Pancreas (tissue), 10 donors: ENCODE measurements around the gene MAP7. TPM values are rescaled to one million over a fixed set of nuclear protein-coding genes. Genes with fewer than 3 reads are reported as not detected.
A peak's percentile ranks its signal among the peaks of the same experiment; 100 is the strongest.

Source experiments
- ATAC-seq, 4 donors: fragments of 200-7000 bp; cut with Tn5 transposase; one replicate each; pipeline versions ENCODE4 v1.8.0 to v1.9.1; 2020; ENCODE audit warnings: mild to moderate bottlenecking in 4 of 4, moderate library complexity in 4 of 4
- DNase-seq, 6 donors: peaks; one replicate each; pipeline ENCODE4 v3.0.0-alpha.2; 2020
- FAIRE-seq: peaks from 2 replicates; lab custom pipeline; 2012; peaks lifted over from hg19 to GRCh38; lab: Jason Lieb, UNC
- H3K27ac ChIP-seq, 4 donors: fragments of 200-600 bp; sonication (generic); 1 replicate in 3 of 4; 2 replicates in 1 of 4; pipeline versions ENCODE4 v1.5.0 to v1.8.0; 2020
- H3K27me3 ChIP-seq, 4 donors: fragments of 200-600 bp; one replicate each; pipeline ENCODE4 v1.8.0; 2021
- H3K36me3 ChIP-seq, 3 donors: fragments of 200-600 bp; sonication (generic) in 1 of 3; one replicate each; pipeline versions ENCODE4 v1.5.0 to v1.8.0; 2020 to 2021
- H3K4me1 ChIP-seq, 3 donors: fragments of 200-600 bp; one replicate each; pipeline ENCODE4 v1.8.0; 2021
- H3K4me3 ChIP-seq, 4 donors: fragments of 200-600 bp; sonication (generic) in 2 of 4; one replicate each; pipeline versions ENCODE4 v1.5.0 to v1.8.0; 2020 to 2021
- H3K9me3 ChIP-seq, 4 donors: fragments of 200-600 bp; one replicate each; pipeline ENCODE4 v1.8.0; 2021
- WGBS, 2 donors: extraction: QIAGEN DNeasy Blood & Tissue Kit; methylation state at CpG; one replicate each; pipeline ENCODE4 v1.1.7; 2013; 5-methylcytosine and 5-hydroxymethylcytosine counted together
- intact Hi-C, 3 donors: fragments of 100-400 bp; cut with DNase I; formaldehyde crosslinking; loops; one replicate each; pipeline versions ENCODE4 v1.11.1 to v1.14.2; 2022
- polyA plus RNA-seq, 2 donors: library from polyadenylated mRNA; stranded (reverse); fragments of 200-250 nt; gene quantifications; one replicate each; pipeline ENCODE4 v1.2.3, GENCODE V29; 2013
- total RNA-seq, 6 donors: library from RNA; stranded (reverse); fragmentation: NEBNext Ultra II Directional in 4 of 6; extraction: Animal tissue kit (Norgen Biotek cat#: 25700) in 4 of 6; gene quantifications; one replicate each; pipeline versions ENCODE4 v1.2.1 to v1.2.4, GENCODE V29; 2021 to 2023
- TF ChIP-seq, protein P1 (sequence below), 4 donors: fragments of 200-600 bp; sonication (generic) in 3 of 4; IDR thresholded peaks; one replicate each; pipeline versions ENCODE4 v1.5.0 to v1.8.0; 2021; ENCODE audit warnings: antibody characterized with exemption in 4 of 4
- donor health status: healthy with polysubstance abuse.
- donor health status: DM: no; HTN: no; CAD: no; lungs with moderate emphysema.
- donor health status: DM: no; HTN: no; CAD: no.
- donor health status: control.
- donor health status: control.
- donor health status: Bipolar disorder and iron deficiency.
- donor health status: DM: yes; HTN: yes; CAD: no.
- donor health status: DM: no; HTN: no; CAD: no.
- donor health status: DM: no; HTN: no; CAD: no.
- donor health status: DM: yes; HTN: yes; CAD: no.

MAP7 gene
- total and polyA plus RNA-seq, 8 donors, result 10.7 to 37.9 (median 24.9) TPM

DNA sequence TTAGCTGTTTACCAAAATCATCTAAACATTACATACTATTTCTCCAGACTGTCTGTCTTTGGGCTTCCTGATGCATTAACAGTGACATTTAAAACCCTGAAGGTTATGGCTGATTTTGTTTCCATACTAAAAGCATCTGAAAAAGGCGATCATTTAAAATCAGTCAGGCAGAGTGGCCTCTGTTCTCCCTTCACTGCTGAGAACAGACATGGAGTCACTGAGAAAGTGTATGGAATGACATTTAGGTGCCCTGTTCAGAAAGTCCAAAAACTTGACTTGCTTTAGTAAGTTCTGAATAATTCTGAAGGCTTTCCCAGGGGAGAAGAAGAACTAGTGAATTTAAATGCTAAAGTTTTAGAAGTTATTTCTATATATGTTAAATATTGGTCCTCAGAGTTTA lies 83.0 kb downstream of the MAP7 start:
- Histone ChIP-seq H3K4me3 (no peak overlapping the region), H3K4me1 (peaks cover 6 to 15% (median 10%) of the 10 kb centered on the region in 3 donors), H3K9me3 (no peaks in the 10 kb centered on the region), H3K27ac (no peak overlapping the region), H3K36me3 (no peaks in the 10 kb centered on the region), H3K27me3 (no peaks in the 10 kb centered on the region)
- no peak for DNase-seq
- WGBS, 2 donors, result 85 to 86% methylated on average over 1 of the region's 1 CpG
- FAIRE-seq, result no peak
- no peak for ATAC-seq
- TF ChIP-seq, protein P1, sequence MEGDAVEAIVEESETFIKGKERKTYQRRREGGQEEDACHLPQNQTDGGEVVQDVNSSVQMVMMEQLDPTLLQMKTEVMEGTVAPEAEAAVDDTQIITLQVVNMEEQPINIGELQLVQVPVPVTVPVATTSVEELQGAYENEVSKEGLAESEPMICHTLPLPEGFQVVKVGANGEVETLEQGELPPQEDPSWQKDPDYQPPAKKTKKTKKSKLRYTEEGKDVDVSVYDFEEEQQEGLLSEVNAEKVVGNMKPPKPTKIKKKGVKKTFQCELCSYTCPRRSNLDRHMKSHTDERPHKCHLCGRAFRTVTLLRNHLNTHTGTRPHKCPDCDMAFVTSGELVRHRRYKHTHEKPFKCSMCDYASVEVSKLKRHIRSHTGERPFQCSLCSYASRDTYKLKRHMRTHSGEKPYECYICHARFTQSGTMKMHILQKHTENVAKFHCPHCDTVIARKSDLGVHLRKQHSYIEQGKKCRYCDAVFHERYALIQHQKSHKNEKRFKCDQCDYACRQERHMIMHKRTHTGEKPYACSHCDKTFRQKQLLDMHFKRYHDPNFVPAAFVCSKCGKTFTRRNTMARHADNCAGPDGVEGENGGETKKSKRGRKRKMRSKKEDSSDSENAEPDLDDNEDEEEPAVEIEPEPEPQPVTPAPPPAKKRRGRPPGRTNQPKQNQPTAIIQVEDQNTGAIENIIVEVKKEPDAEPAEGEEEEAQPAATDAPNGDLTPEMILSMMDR (IDR thresholded peaks at IDR 0.05), result no peak
- intact Hi-C loops, result no loop called here

GRCh38 chr6:136466777-136467176 lies 83.4 kb downstream of the MAP7 start:
- Histone ChIP-seq H3K27me3 (no peaks in the 10 kb centered on the region), H3K4me3 (no peak overlapping the region), H3K27ac (no peak overlapping the region), H3K4me1 (peaks cover 2 to 11% (median 10%) of the 10 kb centered on the region in 3 donors), H3K9me3 (no peaks in the 10 kb centered on the region), H3K36me3 (no peaks in the 10 kb centered on the region)
- WGBS, 2 donors, result 36 to 45% methylated on average over 4 of the region's 4 CpGs
- no peak for DNase-seq
- intact Hi-C loops, result no loop called here
- peak in 2 of 4 donors; percentile 48 to 60 for ATAC-seq
- FAIRE-seq, result no peak
- TF ChIP-seq, protein P1 (IDR thresholded peaks at IDR 0.05), result no peak

DNA sequence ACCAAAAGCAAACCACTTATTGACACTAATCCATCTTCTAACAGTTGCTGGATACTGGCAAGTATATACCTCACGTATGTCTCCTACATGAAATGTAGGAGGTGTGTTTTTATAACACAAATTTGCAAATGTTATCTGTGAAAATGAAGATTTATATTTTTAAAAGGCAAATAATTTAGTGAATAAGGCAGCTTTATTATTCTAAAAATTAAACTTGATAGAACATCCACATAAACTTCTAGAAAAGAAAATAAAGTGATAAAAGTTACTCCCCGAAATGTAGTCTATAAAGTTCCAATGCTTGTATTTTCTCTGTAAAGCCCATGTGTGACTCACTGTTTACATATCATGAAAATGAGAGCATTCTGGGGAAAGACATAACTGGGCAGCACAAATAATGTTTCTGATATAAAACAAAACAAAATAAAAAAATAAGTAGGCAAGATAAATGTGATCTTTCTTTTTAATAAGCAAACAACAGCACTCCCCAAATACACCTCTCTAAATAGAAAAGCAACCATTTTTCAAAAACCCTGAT lies 84.4 kb downstream of the MAP7 start:
- TF ChIP-seq, protein P1 (IDR thresholded peaks at IDR 0.05), result no peak

DNA sequence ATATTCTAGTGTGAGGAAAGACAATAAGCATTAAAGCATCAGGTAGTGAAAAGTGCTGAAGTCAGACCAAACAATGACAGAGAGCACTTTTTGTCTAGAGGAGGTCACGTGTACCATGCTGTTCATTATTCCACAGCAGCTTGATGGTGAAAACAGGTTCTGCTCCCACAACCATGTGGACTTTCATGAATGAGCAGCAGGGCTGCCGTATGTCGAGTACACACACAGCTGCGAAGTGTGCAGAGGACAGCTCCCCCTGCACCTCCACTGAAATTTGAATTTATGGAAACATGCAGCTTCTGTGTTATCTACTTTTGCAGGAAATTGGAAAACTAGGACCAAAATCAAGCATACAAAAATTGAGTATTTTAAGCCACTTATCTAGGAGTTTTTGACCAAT lies 85.3 kb downstream of the MAP7 start:
- no peak for ATAC-seq
- no peak for FAIRE-seq
- Histone ChIP-seq H3K36me3 (no peaks in the 10 kb centered on the region), H3K4me1 (peaks cover 0 to 10% (median 0%) of the 10 kb centered on the region in 3 donors), H3K4me3 (no peak overlapping the region), H3K27ac (no peak overlapping the region), H3K27me3 (no peaks in the 10 kb centered on the region), H3K9me3 (no peaks in the 10 kb centered on the region)
- TF ChIP-seq, protein P1 (IDR thresholded peaks at IDR 0.05), result no peak
- intact Hi-C loops, result no loop called here
- 85 to 86% methylated on average over 4 of the region's 4 CpGs for WGBS, 2 donors
- no peak for DNase-seq

More for the DNA sequence above, 84.4 kb downstream of the MAP7 start:
- no peaks in the 10 kb centered on the region for H3K27me3 ChIP-seq
- no peak overlapping the region for H3K27ac ChIP-seq
- FAIRE-seq, result no peak
- DNase-seq, result no peak
- peak; percentile 67 to 84 (median 74) for ATAC-seq
- no peaks in the 10 kb centered on the region for H3K36me3 ChIP-seq
- 64 to 72% methylated on average over 2 of the region's 2 CpGs for WGBS, 2 donors
- H3K9me3 ChIP-seq, result no peaks in the 10 kb centered on the region
- intact Hi-C loops, result no loop called here
- no peak overlapping the region for H3K4me3 ChIP-seq
- peaks cover 0 to 10% (median 1%) of the 10 kb centered on the region in 3 donors for H3K4me1 ChIP-seq

DNA sequence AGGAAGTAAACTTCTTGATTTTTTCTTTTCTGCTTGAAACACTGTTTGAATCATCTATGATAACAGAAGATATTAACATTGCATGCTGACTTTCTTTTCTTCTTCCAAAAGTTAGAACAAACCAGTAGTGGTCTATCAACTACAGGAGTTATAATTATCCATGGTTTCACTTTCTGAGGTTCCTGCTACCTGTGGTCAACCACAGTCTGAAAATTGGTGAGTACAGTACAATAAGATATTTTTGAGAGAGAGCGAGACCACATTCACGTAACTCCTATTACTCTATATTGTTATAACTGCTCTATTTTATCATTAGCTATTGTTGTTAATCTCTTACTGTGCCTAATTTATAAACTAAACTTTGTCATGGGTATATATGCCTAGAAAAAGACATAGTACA lies 86.1 kb downstream of the MAP7 start:
- intact Hi-C loops, result no loop called here
- TF ChIP-seq, protein P1 (IDR thresholded peaks at IDR 0.05), result no peak
- Histone ChIP-seq H3K4me1 (peaks cover 0 to 10% (median 0%) of the 10 kb centered on the region in 3 donors), H3K4me3 (no peak overlapping the region), H3K27ac (no peak overlapping the region), H3K27me3 (no peaks in the 10 kb centered on the region), H3K9me3 (no peaks in the 10 kb centered on the region), H3K36me3 (no peaks in the 10 kb centered on the region)
- ATAC-seq (no peak), DNase-seq (no peak), FAIRE-seq (no peak)
- WGBS, 2 donors, result 94 to 97% methylated on average over 2 of the region's 2 CpGs
